Measurements from ENCODE around the gene STYXL1.

Gene STYXL1

DNA sequence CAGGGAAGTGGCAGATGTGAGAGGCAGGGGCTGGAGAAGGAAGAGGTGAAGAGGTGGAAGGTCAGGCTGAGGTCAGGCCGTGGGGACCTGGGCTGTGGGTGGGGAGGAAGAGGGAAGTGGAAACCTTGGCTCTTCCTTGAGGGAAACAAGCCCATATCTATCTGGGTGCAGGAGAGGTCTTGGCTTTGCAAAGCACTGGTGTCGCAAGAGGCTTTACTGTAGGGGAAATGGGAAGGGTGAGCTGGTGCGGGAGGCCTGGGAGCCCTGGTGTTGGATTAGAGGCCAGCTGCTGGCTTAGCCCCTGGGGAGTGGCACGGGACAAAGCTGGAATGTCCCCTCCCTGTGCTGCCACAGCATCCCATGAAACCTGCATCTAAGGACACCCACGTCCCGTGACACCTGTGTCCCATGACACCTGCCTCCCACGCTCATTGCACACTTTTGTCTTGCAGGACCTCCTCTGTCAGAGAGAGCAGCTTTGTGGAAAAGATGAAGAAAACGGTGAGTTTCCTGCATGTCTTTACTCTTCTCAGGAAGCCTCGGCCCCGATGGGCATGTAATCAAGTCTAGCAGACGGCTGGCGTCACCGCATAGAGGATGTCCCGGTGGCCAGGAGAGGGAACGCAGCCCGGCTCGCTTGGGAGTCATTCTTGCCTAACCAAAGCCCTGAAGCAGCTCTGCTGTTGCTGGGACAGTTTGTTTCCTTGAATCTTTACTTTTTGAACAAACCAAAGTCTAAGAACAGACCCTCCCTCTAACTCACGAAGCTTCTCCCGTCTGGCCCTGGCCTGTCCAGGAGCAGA lies 75.6 kb downstream of the STYXL1 start:
- peak; percentile 64 for DNase-seq

DNA sequence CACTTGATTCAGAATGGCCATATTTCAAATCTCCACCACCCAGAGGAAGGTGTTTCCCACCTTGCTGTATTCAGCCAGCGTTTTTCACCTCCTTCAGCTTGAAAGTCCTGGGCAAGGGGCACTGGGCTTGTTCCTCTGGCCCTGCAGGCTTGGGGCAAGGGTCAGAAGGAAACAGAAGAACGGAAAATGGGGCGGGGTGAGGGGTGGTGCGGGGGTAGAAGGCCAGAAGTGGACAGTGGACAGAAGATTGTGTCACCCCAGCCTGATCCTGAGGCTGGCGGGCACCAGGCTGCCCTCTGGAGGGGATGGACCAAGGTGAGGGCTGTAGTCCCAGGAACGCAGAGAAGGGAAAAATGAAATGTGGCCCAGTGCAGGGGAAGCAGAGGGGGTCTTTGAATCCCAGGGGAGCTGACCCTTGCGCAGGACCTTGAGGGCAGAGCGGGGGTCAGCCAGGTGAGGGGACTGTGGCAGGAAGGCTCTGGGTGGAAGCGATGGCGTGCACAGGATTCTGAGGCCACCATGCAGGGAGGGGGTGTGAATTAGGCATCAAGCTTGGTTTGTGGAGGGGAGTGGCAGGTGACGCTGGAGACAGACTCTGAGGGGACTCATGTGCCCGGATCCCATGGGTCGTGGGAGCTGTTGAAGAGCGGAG lies 76.4 kb downstream of the STYXL1 start:
- DNase-seq: no peak

DNA sequence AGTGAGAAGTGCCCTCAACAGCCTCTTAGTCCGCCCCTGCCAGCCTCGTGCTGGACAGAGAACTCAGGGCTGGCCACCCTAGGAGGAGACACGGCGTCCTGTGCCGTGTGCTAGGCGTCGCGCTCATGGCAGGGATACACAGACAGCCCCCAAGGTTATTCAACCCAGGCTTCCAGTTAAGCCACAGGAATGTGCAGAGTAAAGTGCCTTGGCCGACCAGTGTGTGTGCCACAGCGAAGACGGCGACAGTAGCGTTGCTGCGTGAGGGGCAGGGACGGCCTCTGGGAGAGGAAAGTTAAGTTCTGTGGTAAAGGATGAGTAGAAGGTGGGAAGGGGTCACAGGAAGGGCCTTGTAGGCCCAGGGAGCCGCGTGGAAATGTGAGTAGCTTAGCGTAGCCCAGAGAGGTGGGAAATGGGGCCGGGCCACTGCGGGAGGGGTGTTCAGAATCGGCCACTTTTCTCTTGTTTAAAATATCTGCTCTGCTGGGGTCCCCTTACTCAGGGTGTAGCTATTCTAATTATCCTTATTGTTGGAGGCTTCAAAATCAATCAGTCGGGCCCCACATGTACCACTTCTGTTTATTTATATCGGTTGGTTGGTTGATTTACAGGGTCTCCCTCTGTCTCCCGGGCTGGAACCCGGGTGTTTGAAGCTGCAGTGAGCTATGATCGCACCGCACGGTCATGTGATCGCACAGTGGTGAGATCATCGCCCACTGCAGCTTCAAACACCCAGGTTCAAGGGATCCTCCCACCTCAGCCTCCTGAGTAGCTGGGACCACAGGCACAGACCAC lies 77.9 kb downstream of the STYXL1 start:
- no peak for DNase-seq

DNA sequence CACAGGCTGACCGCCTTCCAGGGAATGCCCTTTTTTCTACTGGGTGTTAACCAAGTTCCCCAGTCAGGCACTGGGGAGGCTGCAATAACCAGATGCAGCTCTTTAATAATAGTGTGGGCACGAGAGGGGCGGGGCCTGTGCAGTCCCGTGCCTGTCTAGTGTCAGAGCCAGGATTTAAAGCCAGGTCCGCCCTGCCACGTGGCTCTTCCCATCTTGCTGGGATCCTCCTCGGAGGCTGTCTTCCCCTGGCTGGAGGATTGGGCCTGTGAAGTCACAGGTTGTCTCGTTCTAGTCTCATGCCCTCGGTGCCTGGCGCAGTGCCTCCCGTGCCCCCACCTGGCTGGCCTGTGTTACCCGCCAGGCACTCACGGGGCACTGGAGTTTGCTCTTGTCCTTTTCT lies 78.6 kb downstream of the STYXL1 start:
- no peak for DNase-seq

DNA sequence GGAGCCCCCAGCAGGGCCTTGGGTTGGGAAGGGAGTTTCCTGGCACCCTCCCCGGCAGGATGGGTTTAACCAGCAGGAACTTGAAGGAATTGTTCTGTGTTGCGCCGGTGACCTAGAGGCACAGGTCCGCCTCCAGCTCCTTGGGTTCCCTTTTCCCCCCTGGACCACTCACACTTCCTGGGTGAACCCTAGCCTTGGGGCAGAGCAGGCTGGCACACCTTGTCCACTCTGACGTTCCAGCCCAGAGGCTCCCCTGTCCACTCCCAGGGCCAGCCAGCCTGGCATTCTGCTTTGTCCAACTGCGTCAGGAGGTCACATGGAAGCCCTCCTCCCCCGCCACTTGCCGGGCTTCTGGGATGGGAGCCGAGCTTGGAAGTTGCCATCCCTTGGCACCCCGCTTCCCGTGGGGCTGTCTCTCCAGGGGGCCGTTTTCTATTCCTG lies 79.2 kb downstream of the STYXL1 start:
- DNase-seq: no peak

DNA sequence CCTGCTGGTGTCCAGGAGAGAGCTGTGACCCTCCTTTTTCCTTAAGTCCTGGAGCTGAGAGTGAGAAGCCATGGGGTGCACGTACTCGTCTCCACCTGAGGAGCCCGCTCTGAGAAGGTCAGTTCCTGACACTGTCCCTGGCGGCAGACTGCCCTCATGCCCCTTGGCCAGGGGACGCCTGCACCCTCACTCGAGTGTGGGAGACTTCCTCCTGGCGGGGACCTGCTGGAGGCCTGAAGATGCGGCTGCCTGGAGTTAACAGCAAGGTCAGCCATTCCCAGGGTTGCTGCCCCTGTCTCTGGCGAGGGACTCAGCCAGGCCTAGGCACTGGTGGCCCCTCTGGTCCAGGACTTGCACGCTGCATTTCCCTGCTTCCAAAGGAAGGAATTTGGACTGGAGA lies 79.8 kb downstream of the STYXL1 start:
- DNase-seq: no peak

DNA sequence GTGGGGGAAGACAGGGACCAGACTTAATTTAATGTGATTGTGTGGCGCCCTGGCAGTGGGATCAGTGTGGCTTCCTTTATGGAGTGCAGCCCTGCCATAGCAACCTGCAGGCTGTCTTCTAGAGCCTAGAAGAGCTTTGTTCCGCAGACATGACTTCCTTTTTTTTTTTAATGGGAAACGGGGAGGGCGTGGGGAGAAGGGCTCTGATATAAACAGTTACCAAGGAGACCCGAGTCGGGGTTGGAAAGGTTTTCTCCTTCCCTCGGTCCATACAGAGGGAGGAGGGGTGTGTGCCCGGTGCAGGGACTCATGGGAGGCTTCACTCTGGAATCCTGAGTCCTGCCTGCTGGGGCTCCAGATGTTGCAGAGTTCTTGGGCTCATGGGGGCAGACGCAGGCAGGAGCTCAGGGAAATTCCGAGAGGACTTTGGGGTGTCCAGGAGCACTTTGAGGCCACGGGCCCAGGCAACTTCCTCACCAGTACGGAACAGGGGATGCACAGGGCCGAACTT lies 80.3 kb downstream of the STYXL1 start:
- peak; percentile 58 for DNase-seq

DNA sequence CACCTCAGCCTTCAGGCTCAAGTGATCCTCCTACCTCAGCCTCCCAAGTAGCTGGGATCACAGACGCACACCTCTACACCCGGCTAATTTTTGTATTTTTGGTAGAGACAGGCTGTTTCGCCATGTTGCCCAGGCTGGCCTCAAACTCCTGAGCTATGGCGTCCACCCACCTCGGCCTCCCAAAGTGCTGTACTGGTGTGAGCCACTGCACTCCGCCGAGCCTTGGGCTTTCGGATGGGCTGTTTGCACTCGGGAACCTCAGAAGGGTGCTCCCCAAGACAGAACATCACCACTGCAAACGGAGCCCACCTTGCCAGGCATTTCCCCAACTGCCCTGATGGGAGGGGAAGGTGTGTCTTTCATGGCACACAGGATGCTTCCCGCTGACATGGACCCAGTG lies 80.7 kb downstream of the STYXL1 start:
- no peak for DNase-seq

DNA sequence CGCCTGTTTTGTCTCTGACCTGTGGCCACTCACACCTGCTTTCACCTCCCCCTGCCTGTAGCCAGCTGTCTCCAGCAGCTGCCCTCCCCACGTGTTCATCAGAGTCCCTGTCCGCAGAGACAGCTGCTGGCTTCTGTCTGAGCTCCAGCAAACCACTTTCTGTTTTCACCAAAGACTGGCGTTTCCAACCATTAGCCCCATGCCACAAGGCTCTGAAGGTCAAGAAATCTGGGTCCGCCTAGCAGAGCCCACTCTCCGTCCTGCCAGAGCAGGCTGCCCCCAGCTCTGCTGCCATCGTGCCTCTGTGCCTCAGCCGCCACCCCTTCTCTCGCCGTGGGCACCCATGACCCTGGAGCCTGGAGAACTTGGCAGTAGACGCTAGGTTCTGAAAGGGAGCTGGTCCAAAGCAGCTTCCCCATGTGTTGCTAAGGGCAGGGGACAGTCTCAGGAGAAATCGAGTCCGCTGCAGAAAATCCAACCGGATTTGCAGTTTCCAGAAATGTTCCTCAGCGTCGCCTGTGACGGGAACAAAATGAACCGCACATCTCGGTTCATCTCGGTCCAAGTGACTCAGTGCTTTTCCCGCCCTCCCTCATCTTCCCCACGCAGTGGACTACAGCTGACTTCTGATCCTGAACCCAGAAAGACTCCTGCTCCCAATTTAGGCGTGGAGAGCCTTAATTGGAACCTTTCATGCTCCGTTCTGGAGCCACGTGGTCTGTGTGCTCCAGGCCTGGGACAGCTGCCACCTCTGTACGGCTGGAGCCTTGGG lies 81.4 kb downstream of the STYXL1 start:
- DNase-seq: no peak

DNA sequence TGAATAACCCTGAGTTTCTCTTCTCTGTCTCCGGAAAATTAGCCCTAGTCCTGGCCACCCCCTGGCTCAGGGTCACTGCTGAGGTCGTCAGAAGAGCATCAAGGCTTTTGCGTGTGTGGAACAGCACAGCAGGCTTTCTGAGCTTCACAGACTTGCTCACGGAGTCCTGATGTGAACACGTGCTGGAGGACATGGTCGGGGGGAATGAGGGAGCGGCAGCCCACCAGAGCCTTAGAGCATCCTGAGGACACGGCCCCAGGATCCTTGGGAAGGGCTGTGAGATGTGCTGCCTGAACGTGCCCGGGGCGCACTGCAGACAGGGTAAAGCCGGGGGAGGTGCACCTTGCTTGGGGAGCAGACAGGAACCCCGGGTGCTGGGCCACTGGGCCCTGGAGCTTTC lies 82.2 kb downstream of the STYXL1 start:
- no peak for DNase-seq

DNA sequence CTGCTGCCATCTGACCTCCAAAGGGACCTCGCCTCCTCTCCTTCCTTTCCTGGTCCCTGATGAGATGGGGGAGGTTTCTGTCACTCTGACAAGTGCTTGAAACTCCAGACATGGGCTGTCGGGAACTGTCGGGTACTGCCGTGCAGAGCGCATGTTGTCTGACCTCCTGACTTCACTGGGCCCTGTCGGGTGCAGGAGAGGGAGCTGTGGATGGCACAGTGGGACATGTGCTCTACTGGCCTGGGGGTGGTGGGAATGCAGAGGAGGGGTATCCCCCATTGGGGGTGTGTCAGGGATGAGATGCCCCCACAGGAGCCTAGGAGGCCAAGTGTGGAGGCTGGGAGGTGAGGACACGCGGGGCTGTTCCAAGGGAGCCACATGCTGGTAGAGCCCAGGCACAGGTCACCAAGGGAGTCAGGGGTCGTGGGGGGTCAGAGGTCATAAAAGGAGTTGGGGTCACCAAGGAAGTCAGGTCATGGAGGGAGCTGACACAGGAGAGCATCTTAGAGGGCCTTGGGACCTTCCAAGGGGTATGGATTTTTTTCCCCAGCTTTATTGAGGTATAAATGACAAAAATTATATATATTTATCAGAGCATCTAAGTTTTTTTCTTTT lies 84.3 kb downstream of the STYXL1 start:
- no peak for DNase-seq

DNA sequence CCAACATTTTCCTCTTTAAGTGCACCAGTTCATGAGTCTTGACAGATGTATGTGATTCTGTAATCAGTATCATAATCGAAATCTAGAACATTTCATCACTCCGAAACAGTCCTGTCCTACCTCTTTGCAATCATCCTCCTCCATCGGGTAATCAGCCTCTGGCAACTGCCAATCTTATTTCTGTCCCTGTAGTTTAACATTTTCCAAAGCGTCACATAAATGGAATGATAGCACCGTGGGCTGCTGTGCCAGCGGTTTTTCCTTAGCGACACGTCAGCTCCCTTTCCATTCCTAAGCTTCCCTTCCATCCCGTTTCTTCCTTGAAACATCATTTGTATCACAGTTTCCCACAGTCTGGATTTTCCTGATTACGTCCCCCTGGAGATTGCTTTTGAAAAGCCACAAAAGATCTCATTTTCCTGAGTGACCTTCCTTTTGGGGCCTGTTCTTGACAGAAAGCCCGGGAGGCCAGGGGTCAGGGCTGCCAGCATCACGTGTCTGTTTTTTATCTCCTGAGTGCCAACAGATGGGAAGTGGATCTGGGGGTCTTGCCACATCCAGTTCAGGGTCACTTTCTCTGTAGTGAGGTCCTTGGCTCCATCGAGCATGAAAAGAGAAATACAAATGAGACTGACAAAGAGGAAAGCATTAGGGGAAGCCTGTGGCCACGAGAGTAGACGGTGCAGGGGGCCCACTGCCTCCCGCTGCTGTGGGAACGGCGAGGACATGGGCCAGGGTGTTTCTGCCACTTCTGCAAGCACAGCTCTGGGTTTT lies 85.0 kb downstream of the STYXL1 start:
- DNase-seq: no peak

DNA sequence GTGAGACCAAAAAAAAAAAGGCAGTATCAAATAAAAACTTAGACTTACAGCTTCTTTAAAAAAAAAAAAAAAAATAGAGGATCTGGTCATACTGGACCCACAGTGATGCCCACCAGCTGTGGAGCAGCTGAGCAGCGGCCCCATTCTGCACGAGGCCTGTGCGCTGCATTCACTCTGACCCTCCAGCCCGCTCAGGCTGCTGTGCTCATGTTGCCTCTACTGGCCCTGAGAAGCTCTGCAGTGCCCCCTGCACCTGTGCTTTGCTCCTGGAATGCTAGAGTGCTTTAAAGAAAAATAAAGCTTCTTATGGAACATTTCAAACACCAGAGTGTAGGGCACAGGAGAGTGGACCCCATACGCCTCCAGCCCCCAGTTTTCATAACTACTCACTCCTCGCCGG lies 86.6 kb downstream of the STYXL1 start:
- DNase-seq: no peak

DNA sequence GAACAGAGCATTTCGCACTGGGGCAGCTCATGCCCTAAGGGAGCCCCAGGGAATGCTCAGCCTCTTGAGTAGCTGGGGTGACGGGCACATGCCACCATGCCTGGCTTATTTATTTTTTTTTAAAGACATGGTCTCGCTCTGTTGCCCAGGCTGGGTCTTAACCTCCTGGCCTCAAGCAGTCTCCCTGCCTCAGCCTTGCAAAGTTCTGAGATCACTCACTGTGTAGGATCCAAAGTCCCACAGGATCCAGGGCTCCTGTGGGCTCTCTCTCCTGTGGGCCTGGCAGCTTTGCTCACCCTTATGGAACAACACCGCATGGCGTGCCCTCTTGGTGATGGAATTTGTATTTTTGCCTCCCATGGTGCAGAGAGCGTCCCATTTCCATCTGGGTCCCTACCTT lies 87.4 kb downstream of the STYXL1 start:
- no peak for DNase-seq

DNA sequence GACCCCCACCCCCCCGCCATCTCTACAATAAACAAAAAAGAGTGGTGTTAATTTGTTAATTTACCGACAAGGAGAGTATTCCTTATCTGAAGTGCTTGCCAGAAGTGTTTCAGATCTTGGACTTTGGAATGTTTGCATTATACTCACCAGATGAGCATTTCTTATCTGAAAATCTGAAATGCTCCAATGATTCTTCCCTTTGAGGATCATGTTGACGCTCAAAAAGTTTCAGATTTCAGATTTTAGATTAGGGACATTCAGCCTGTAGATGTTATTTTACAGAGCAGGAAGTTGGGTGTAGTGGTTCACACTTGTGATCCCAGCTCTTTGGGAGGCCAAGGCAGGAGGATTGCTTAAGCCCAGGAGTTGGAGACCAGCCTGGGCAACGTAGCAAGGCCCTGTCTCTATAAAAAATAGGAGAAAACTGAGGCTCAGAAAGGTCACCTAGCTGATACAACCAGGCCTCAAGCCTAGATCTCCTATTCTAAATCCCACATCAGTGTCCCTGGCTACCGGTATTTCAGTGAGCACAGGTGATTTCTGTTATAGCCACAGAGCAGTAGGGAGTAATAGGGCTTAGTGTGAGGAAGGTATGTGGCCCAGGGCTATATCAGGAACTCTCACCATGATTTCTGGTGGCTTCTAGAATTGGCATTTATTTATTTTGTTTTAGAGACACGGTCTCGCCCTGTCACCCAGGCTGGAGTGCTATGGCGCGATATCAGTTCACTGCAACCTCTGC lies 88.8 kb downstream of the STYXL1 start:
- no peak for DNase-seq

DNA sequence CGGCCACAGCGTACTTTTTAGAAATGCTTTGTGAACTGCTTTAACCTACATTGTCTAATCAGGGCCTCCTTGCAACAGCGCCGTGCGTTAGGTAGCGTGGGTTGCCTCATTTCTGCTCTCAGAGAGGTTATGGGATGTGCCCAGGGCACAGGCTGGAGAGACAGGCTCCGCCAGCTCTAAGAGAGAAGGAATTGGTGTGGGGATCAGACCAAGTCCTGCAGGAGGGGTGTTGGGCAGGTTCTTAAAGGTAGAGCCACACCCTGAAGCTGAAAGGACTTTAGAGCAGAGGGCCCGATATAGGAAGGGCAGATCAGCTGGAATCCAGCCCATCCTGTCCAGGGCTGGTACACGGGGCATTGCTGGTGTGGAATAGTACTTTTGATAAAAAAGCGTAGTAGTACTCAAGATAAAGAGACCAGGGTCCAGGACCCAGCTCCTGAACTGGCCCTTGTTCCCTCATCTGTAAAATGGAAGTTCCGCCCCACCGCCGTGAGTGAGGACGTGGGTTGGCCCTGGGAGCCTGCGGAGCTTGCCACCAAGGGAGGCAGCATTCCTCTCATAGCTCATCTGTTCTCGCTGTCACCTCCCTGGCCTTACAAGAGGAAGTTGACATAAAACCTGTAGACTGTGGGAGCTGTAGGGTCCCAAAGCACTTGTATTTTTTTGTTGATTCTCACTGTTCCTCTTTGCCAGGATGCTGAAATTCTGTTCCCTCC lies 90.6 kb downstream of the STYXL1 start:
- no peak for DNase-seq

DNA sequence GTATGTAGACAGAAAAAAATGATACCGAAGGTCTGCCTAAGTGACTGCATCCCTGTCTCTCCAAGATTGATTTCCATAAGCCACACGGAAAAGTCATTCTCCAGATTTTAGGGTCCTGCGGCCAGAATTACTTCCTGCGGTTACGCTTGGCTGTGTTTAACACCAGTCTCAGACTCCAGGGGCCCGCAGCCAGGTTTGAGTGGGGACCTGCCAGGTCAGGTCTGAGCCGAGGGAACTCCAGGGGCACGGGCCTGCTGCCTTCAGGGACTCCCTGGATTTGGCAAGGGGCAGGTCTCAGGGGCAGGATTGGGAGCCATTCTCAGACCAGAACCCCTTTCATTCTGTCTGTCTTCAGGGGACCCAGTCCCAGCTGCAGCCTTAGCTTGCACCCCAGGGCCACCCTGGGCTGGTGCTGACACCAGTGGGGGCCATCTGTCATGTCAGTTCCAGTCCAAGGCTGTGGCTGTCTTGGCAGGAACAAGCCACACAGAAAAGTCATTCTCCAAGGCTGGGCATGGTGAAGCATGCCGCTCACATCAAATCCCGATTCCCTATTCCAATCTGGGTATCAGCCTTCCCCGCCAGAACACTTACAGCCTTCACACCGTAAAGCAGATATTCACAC lies 92.4 kb downstream of the STYXL1 start:
- DNase-seq: no peak

DNA sequence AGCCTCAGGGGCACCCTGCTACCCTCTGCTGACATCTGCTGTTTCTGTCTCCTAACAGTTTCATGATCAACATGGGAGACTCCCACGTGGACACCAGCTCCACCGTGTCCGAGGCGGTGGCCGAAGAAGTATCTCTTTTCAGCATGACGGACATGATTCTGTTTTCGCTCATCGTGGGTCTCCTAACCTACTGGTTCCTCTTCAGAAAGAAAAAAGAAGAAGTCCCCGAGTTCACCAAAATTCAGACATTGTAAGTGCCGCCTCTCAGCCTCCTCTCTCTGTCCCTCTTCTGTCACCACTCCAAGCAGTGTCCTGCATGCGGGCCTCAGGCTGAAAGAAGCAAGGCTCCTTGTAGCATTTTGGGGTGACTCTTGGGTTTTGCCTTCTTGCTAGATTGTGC lies 93.9 kb downstream of the STYXL1 start:
- peak; percentile 82 for DNase-seq

DNA sequence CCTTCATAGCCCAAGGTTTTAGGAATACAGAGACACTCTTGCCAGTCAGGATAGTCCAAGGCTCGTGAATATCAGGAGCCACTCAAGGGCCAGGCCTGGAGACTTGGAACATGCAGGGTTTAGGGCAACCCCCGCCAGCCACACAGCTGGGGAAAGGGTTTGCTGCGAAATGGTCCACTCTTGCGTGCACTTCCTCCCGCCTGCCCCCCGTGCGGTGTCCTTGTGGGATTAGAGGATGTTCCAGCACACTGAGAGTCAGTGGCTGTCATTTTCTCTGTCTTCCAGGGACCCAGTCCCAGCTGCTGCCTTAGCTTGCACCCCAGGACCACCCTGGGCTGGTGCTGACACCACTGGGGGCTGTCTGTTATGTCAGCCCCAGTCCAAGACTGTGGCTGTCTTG lies 94.4 kb downstream of the STYXL1 start:
- DNase-seq: peak; percentile 7

DNA sequence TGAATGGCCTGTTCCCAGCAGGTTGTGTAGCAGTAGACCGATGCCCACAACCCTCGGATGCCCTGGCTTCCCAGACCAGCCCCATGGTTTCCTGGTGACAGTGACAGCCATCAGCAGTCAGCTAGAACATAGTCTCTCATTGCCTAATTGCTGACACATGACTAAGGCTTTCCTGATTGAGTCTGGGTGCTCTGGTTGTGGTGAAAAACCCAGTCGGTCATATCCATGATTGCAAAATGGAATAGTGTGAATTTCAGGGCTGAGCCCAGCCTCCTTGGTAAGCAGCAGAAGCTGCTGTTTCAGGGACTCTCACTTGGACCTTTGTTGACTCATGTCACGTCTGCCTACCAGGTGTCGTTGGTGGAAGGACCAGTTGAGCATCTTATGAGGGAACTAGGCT lies 96.3 kb downstream of the STYXL1 start:
- DNase-seq: peak; percentile 98

Data from inflammatory macrophage treated with lipopolysaccharide for 4 hours (primary cell).